BLaER1 (cell line): ENCODE measurements around the gene SAA1.
A peak's percentile ranks its signal among the peaks of the same experiment; 100 is the strongest.
"Not testable (repeated sequence)": the region's sequence is repeated elsewhere in the genome, so short reads cannot be mapped to it uniquely, and the experiment has no call there.

ENCODE experiments used
- H3K27ac ChIP-seq: shearing (Covaris generic); formaldehyde crosslinking; 2 replicates; pipeline ENCODE4 v1.8.1; 2022
- H3K27me3 ChIP-seq: shearing (Covaris generic); formaldehyde crosslinking; 2 replicates; pipeline ENCODE4 v1.8.1; 2022
- H3K36me3 ChIP-seq: shearing (Covaris generic); formaldehyde crosslinking; 2 replicates; pipeline ENCODE4 v1.8.1; 2022
- H3K4me1 ChIP-seq: shearing (Covaris generic); formaldehyde crosslinking; 2 replicates; pipeline ENCODE4 v1.8.1; 2022
- H3K4me2 ChIP-seq: shearing (Covaris generic); formaldehyde crosslinking; 2 replicates; pipeline ENCODE4 v1.8.1; 2022
- H3K4me3 ChIP-seq: shearing (Covaris generic); formaldehyde crosslinking; 2 replicates; pipeline ENCODE4 v1.8.1; 2022
- H3K9ac ChIP-seq: shearing (Covaris generic); formaldehyde crosslinking; 2 replicates; pipeline ENCODE4 v1.8.1; 2022
- H3K9me3 ChIP-seq: shearing (Covaris generic); formaldehyde crosslinking; 2 replicates; pipeline ENCODE4 v1.8.1; 2022
- H4K20me1 ChIP-seq: shearing (Covaris generic); formaldehyde crosslinking; 2 replicates; pipeline ENCODE4 v1.8.1; 2022
- Cebpa-rat ChIP-seq: shearing (Covaris generic); IDR thresholded peaks from 2 replicates; pipeline ENCODE4 v1.8.1; 2022

The SAA1 gene

DNA sequence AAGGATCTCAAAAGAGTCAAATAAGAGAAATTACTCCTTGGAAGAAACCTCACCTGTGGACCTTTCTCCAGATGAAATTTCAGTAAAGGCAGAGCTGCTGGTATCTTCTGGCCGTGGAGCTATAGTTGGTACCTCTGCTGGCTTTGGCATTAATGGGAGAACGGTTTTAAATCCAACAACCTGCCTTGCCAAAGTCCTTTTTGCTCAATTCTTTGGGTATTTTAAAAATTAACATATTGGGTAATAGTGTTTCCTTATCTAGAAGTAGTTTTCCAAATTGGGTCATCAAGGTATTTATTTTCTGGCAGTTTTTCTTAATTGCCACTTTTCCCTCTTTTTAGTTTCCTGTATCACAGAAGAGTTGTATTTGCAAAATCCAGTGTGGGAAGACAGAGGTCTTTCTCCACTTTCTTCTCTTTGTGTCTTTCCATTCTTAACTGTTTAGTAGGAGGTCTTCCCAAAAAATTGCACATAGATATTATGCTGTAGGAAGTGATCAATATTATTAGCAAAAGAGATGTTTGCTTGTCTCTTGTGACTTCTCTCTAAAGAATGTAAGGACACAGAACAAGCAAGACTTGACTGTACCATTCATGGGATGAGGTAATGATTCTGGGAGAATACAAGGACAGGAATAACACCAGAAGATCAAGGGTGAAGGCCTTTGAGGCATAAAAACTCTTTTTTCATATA lies 29.3 kb upstream of the SAA1 start, which contains the start of gene SAA4:
SAA4 (minus strand) TSS at position 139 of the 693 bp plus-strand sequence. CDS start 876 bp downstream, outside the sequence.
- TF ChIP-seq Cebpa-rat = no peak
- H3K4me3 ChIP-seq = no peak within 1 kb of the TSS
- no peaks in the 10 kb centered on the region for H3K27me3 ChIP-seq
- no peaks in the 10 kb centered on the region for H3K36me3 ChIP-seq
- H4K20me1 ChIP-seq = no peaks in the 10 kb centered on the region
- H3K4me1 ChIP-seq = peaks cover 7% of the 10 kb centered on the region
- 0 out of 2 replicates have a peak, but pooled peaks cover 5% of the 10 kb centered on the region for H3K9me3 ChIP-seq
- H3K27ac ChIP-seq = no peak within 1 kb of the TSS
- peak within 1 kb of the TSS; percentile 5; the same call in 1 of the 2 replicates for H3K4me2 ChIP-seq
- H3K9ac ChIP-seq = no peak within 1 kb of the TSS

GRCh38 chr11:18239655-18240054 lies 26.4 kb upstream of the SAA1 start:
- no peaks in the 10 kb centered on the region for H3K36me3 ChIP-seq
- H3K4me3 ChIP-seq = no peak overlapping the region
- peaks cover 18% of the 10 kb centered on the region for H3K4me1 ChIP-seq
- no peaks in the 10 kb centered on the region for H4K20me1 ChIP-seq
- no peaks in the 10 kb centered on the region for H3K27me3 ChIP-seq
- TF ChIP-seq Cebpa-rat = no peak
- no peak overlapping the region for H3K9ac ChIP-seq
- H3K9me3 ChIP-seq = peaks cover 21% of the 10 kb centered on the region
- no peak overlapping the region for H3K27ac ChIP-seq
- H3K4me2 ChIP-seq = no peak overlapping the region

DNA sequence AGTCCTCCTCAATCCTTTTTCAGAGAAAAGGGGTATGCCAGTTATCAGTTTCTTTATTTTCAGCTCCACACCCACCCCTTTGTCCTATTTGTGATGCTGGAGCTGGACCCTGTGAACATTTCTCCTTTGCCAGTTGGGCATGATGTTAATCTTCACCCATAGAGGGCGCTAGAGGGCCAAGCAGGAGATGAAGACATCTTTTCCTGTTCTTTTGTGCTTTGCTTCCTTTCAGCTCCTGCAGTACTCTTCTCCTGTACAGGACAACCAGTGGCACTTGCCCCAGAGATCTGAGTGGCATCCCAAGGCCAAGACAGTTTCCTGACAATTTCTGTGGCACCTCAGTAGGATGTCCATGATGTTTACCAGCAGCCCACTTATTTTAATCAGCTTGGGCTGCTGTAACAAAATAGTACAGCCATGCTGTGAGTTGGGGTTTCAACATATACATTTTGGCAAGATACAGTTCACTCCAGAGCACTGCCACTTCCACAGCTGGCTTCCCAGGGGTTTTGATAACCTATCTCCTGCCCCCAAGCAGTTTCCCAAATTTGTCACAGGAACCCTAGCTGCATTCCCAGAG lies 22.2 kb upstream of the SAA1 start:
- Histone ChIP-seq H3K9me3 (peaks cover 21% of the 10 kb centered on the region), H4K20me1 (no peaks in the 10 kb centered on the region), H3K4me2 (peak overlapping the region; percentile 51), H3K27ac (no peak overlapping the region; the same call in 1 of the 2 replicates), H3K27me3 (no peaks in the 10 kb centered on the region), H3K4me3 (no peak overlapping the region; the same call in 1 of the 2 replicates), H3K36me3 (no peaks in the 10 kb centered on the region), H3K4me1 (peaks cover 29% of the 10 kb centered on the region), H3K9ac (no peak overlapping the region)
- TF ChIP-seq Cebpa-rat = no peak

GRCh38 chr11:18245396-18245795 lies 20.7 kb upstream of the SAA1 start:
- Histone ChIP-seq H3K9ac (no peak overlapping the region), H3K27ac (peak overlapping the region; percentile 41; the same call in 1 of the 2 replicates), H3K4me1 (peaks cover 29% of the 10 kb centered on the region), H3K4me3 (no peak overlapping the region), H3K27me3 (no peaks in the 10 kb centered on the region), H3K36me3 (no peaks in the 10 kb centered on the region), H4K20me1 (no peaks in the 10 kb centered on the region), H3K9me3 (peaks cover 21% of the 10 kb centered on the region), H3K4me2 (peak overlapping the region; percentile 51)
- no peak for TF ChIP-seq Cebpa-rat

GRCh38 chr11:18246379-18247190 lies 19.5 kb upstream of the SAA1 start:
- not testable (repeated sequence) for H3K27me3 ChIP-seq, H3K9ac ChIP-seq, H3K4me3 ChIP-seq, H3K36me3 ChIP-seq, H3K27ac ChIP-seq, H4K20me1 ChIP-seq
- H3K4me2 ChIP-seq = peak overlapping the region; percentile 56
- H3K9me3 ChIP-seq = peaks cover 16% of the 10 kb centered on the region
- peaks cover 29% of the 10 kb centered on the region for H3K4me1 ChIP-seq

GRCh38 chr11:18247191-18247581 lies 18.9 kb upstream of the SAA1 start:
- Histone ChIP-seq H3K9me3 (peaks cover 16% of the 10 kb centered on the region), H3K4me1 (peaks cover 29% of the 10 kb centered on the region)
- H3K9ac ChIP-seq, H3K36me3 ChIP-seq, H3K27ac ChIP-seq, H3K4me3 ChIP-seq, H4K20me1 ChIP-seq, H3K27me3 ChIP-seq, H3K4me2 ChIP-seq: not testable (repeated sequence)

DNA sequence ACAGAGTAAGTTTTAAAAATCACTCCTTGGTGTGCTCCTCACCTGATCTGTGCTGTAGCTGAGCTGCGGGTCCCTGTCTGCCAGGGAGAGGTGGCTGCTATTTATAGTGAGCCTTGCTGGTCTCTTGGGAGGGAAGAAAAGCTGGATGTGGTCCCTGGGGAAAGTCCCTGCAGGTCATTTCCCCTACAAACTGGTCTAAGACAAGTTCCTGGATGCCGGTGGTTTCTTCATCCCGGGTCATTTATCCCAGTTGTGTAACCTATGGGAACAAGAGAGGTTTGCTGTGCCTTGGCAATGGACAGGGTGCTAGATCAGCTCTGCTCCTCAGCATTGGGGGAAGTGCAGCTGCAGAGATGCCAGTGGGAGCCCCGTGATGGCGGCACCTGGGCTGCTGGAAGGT lies 17.5 kb upstream of the SAA1 start, which contains the start of gene SAA2:
SAA2 (minus strand) TSS at position 108 of the 400 bp plus-strand sequence. CDS start 657 bp downstream, outside the sequence.
- H4K20me1 ChIP-seq = no peaks in the 10 kb centered on the region
- H3K27me3 ChIP-seq = no peaks in the 10 kb centered on the region
- TF ChIP-seq Cebpa-rat = no peak
- H3K9ac ChIP-seq = no peak within 1 kb of the TSS
- H3K4me2 ChIP-seq = no peak within 1 kb of the TSS
- H3K4me1 ChIP-seq = peaks cover 29% of the 10 kb centered on the region
- H3K9me3 ChIP-seq = peaks cover 11% of the 10 kb centered on the region
- no peak within 1 kb of the TSS for H3K27ac ChIP-seq
- no peaks in the 10 kb centered on the region for H3K36me3 ChIP-seq
- no peak within 1 kb of the TSS for H3K4me3 ChIP-seq

DNA sequence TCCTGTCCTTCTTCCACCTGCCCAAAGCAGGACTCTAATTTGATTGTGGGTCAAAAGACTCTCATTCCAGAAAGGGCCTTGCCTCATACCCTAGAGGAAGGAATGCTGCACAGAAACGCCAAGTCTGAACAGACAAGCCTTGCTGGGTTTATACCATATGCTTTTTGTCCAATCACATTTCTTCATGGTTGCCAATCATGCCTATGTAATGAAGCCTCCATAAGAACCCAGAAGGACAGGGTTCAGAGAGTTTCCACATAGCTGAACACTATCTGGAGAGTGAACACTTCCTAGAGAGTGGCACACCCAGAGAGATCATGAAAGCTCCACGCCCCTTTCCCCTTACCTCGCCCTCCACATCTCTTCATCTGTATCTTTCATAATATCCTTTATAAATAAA lies 12.8 kb upstream of the SAA1 start:
- no peaks in the 10 kb centered on the region for H3K27me3 ChIP-seq
- no peaks in the 10 kb centered on the region for H3K36me3 ChIP-seq
- H4K20me1 ChIP-seq = no peaks in the 10 kb centered on the region
- H3K4me2 ChIP-seq = no peak overlapping the region
- H3K27ac ChIP-seq = no peak overlapping the region
- no peaks in the 10 kb centered on the region for H3K4me1 ChIP-seq
- H3K9ac ChIP-seq = no peak overlapping the region
- H3K9me3 ChIP-seq = no peaks in the 10 kb centered on the region
- no peak for TF ChIP-seq Cebpa-rat
- no peak overlapping the region for H3K4me3 ChIP-seq

DNA sequence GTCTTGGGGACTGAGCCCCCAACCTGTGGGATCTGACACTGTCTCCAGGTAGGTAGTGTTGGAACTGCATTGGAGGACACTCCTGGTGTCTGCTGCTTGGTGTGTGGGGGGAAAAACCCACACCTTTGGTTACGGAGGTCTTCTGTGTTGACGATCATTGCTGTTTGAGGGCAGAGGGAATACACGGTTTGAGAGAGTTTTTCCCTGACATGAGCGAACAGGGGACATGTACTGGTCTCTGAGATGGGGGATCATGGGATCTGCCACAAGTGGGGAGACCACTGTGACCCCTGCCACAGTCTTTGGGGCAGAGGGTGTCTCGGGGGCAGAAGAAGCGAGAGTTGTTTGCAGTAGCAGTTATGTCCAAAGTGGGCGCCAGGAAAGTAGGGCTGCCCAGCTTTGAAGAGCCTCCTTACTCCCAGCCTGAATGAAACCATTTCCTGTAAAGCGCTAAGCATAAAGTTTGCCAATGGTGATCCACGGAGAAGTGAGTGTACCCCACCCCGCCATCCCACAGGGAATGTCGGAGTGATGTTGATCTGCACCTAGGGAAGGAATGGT lies 12.2 kb upstream of the SAA1 start:
- H3K9ac ChIP-seq = no peak overlapping the region
- no peaks in the 10 kb centered on the region for H4K20me1 ChIP-seq
- no peaks in the 10 kb centered on the region for H3K27me3 ChIP-seq
- no peak overlapping the region for H3K27ac ChIP-seq
- no peaks in the 10 kb centered on the region for H3K9me3 ChIP-seq
- no peaks in the 10 kb centered on the region for H3K36me3 ChIP-seq
- H3K4me1 ChIP-seq = no peaks in the 10 kb centered on the region
- no peak overlapping the region for H3K4me2 ChIP-seq
- no peak for TF ChIP-seq Cebpa-rat
- no peak overlapping the region for H3K4me3 ChIP-seq
